IMR-90 (cell line): ENCODE data around the gene COL4A2. TPM values are rescaled to one million over a fixed set of nuclear protein-coding genes. Genes with fewer than 3 reads are reported as not detected.

Experiments used
- ATAC-seq: fragments of 200-7000 bp; cut with Tn5 transposase; 2 replicates; pipeline ENCODE4 v1.9.1; 2020; ENCODE audit warnings: low read depth, mild to moderate bottlenecking, moderate library complexity
- BruUV-seq: library from RNA; stranded (reverse); fragments of 400-500 nt; replicated peaks from 2 replicates; lab custom pipeline; 2021; lab: Mats Ljungman, UMichigan
- CTCF ChIA-PET: fragments of 300-600 bp; formaldehyde crosslinking; extraction: SDS; loops from one replicate; lab custom pipeline; 2021; ENCODE audit warnings: antibody characterized with exemption; lab: Yijun Ruan, JAX
- POLR2A ChIA-PET: fragments of 300-600 bp; sonication (Branson Sonifier 250); formaldehyde crosslinking; loops from one replicate; lab custom pipeline; 2022; ENCODE audit warnings: antibody characterized with exemption; ENCODE audit not compliant: unreplicated experiment; lab: Charles Lee
- DNase-seq: peaks from one replicate; pipeline ENCODE4 v3.0.0; 2013
- H2AFZ ChIP-seq: replicated peaks from 2 replicates; pipeline ENCODE3; 2013; ENCODE audit warnings: low read length, mild to moderate bottlenecking; ENCODE audit not compliant: poor library complexity
- H2AK5ac ChIP-seq: 2 replicates; pipeline ENCODE4 v1.6.1; 2013; ENCODE audit warnings: low read depth, low read length, inconsistent platforms
- H2AK9ac ChIP-seq: replicated peaks from 2 replicates; pipeline ENCODE3; 2013; ENCODE audit warnings: mild to moderate bottlenecking, low read depth, low read length, moderate library complexity; ENCODE audit not compliant: poor library complexity
- H2BK120ac ChIP-seq: 2 replicates; pipeline ENCODE4 v1.6.1; 2013; ENCODE audit warnings: low read depth, low read length, inconsistent platforms
- H2BK15ac ChIP-seq: 3 replicates; pipeline ENCODE4 v1.6.1; 2013; ENCODE audit warnings: low read depth, low read length, inconsistent platforms
- H2BK20ac ChIP-seq: 2 replicates; pipeline ENCODE4 v1.6.1; 2013; ENCODE audit warnings: low read depth, mild to moderate bottlenecking, inconsistent platforms, low read length, moderate library complexity
- H2BK5ac ChIP-seq: 2 replicates; pipeline ENCODE4 v1.6.1; 2013; ENCODE audit warnings: mild to moderate bottlenecking, low read depth, low read length, inconsistent platforms; ENCODE audit not compliant: poor library complexity, severe bottlenecking
- H3K14ac ChIP-seq: replicated peaks from 2 replicates; pipeline ENCODE4 v1.6.1; 2013; ENCODE audit warnings: low read depth, low read length, inconsistent platforms
- H3K18ac ChIP-seq: 2 replicates; pipeline ENCODE4 v1.6.1; 2013; ENCODE audit warnings: low read depth, low read length, control low read depth
- H3K23ac ChIP-seq: 2 replicates; pipeline ENCODE4 v1.6.1; 2013; ENCODE audit warnings: low read depth, low read length, inconsistent platforms
- H3K27ac ChIP-seq: 2 replicates; pipeline ENCODE4 v1.5.1; 2013; ENCODE audit warnings: mild to moderate bottlenecking, control low read depth, low read length; ENCODE audit not compliant: insufficient read depth
- H3K27me3 ChIP-seq: 2 replicates; pipeline ENCODE4 v1.6.1; 2013; ENCODE audit warnings: low read length; ENCODE audit not compliant: control insufficient read depth, insufficient read depth
- H3K36me3 ChIP-seq: 2 replicates; pipeline ENCODE4 v1.6.1; 2013; ENCODE audit warnings: low read length, mixed read lengths; ENCODE audit not compliant: control insufficient read depth, insufficient read depth
- H3K4ac ChIP-seq: 2 replicates; pipeline ENCODE4 v1.6.1; 2013; ENCODE audit warnings: low read depth, low read length, inconsistent platforms
- H3K4me1 ChIP-seq: 2 replicates; pipeline ENCODE4 v1.6.1; 2013; ENCODE audit warnings: low read length, mixed read lengths; ENCODE audit not compliant: control insufficient read depth, insufficient read depth
- H3K4me2 ChIP-seq: 2 replicates; pipeline ENCODE4 v1.6.1; 2013; ENCODE audit warnings: low read depth, mild to moderate bottlenecking, control low read depth, low read length, moderate library complexity
- H3K4me3 ChIP-seq: 2 replicates; pipeline ENCODE4 v1.5.1; 2013; ENCODE audit warnings: low read depth, mild to moderate bottlenecking, control low read depth, low read length, moderate library complexity; ENCODE audit not compliant: insufficient read depth
- H3K56ac ChIP-seq: 2 replicates; pipeline ENCODE4 v1.6.1; 2013; ENCODE audit warnings: low read length, inconsistent platforms; ENCODE audit not compliant: insufficient read depth; ENCODE audit errors: extremely low read depth
- H3K79me1 ChIP-seq, 2 experiments: 2 replicates each; pipeline ENCODE4 v1.6.1; 2013; ENCODE audit warnings: low read length in 2 of 2, inconsistent platforms in 1 of 2, low read depth in 1 of 2
- H3K9ac ChIP-seq: 2 replicates; pipeline ENCODE4 v1.6.1; 2013; ENCODE audit warnings: low read depth, low read length, control low read depth
- H3K9me1 ChIP-seq: 2 replicates; pipeline ENCODE4 v1.6.1; 2013; ENCODE audit warnings: low read length, inconsistent platforms; ENCODE audit not compliant: insufficient read depth
- H3K9me3 ChIP-seq: 2 replicates; pipeline ENCODE4 v1.6.1; 2013; ENCODE audit warnings: low read length; ENCODE audit not compliant: control insufficient read depth, insufficient read depth
- H4K20me1 ChIP-seq: 2 replicates; pipeline ENCODE4 v1.6.1; 2013; ENCODE audit warnings: low read length, inconsistent platforms; ENCODE audit not compliant: insufficient read depth
- H4K5ac ChIP-seq: 2 replicates; pipeline ENCODE4 v1.6.1; 2013; ENCODE audit warnings: mild to moderate bottlenecking, low read depth, low read length, control low read depth
- H4K8ac ChIP-seq, 2 experiments: 2 replicates each; pipeline ENCODE4 v1.6.1; 2013; ENCODE audit warnings: low read depth in 2 of 2, low read length in 2 of 2, control low read depth in 1 of 2, inconsistent platforms in 1 of 2
- H4K91ac ChIP-seq: 2 replicates; pipeline ENCODE4 v1.6.1; 2013; ENCODE audit warnings: low read depth, low read length, inconsistent platforms; ENCODE audit not compliant: insufficient read depth
- BHLHE40 ChIP-seq: fragments of 150-350 bp; IDR thresholded peaks from 2 replicates; pipeline ENCODE4 v1.6.1; 2016; ENCODE audit warnings: mild to moderate bottlenecking, low read depth, low read length
- CEBPB ChIP-seq: IDR thresholded peaks from 2 replicates; pipeline ENCODE4 v1.6.1; 2012; ENCODE audit warnings: low read depth, low read length, improper control_type of control experiment
- CHD1 ChIP-seq: IDR thresholded peaks from 2 replicates; pipeline ENCODE4 v1.6.1; 2012; ENCODE audit warnings: low read depth, low read length, improper control_type of control experiment
- ELK1 ChIP-seq: fragments of 150-350 bp; IDR thresholded peaks from 2 replicates; pipeline ENCODE4 v1.6.1; 2016; ENCODE audit warnings: low read depth, mild to moderate bottlenecking, low read length, moderate library complexity, borderline replicate concordance
- FOS ChIP-seq: fragments of 150-350 bp; IDR thresholded peaks from 2 replicates; pipeline ENCODE4 v1.6.1; 2016; ENCODE audit warnings: low read depth, low read length
- MAFK ChIP-seq: IDR thresholded peaks from 2 replicates; pipeline ENCODE4 v1.6.1; 2012; ENCODE audit warnings: low read depth, low read length, improper control_type of control experiment
- MAZ ChIP-seq: IDR thresholded peaks from 2 replicates; pipeline ENCODE4 v1.6.1; 2012; ENCODE audit warnings: low read depth, mild to moderate bottlenecking, low read length, improper control_type of control experiment, moderate library complexity, borderline replicate concordance
- MXI1 ChIP-seq: IDR thresholded peaks from 2 replicates; pipeline ENCODE4 v1.6.1; 2012; ENCODE audit warnings: low read depth, mild to moderate bottlenecking, low read length, moderate library complexity, borderline replicate concordance
- NFE2L2 ChIP-seq: fragments of 150-350 bp; IDR thresholded peaks from 2 replicates; pipeline ENCODE4 v1.6.1; 2016; ENCODE audit warnings: low read depth, mild to moderate bottlenecking, low read length
- POLR2A ChIP-seq: IDR thresholded peaks from 2 replicates; pipeline ENCODE4 v1.6.1; 2012; ENCODE audit warnings: mild to moderate bottlenecking, low read depth, low read length
- RAD21 ChIP-seq: IDR thresholded peaks from 2 replicates; pipeline ENCODE4 v1.6.1; 2012; ENCODE audit warnings: low read length, improper control_type of control experiment
- RCOR1 ChIP-seq: IDR thresholded peaks from 2 replicates; pipeline ENCODE4 v1.6.1; 2012; ENCODE audit warnings: mild to moderate bottlenecking, low read length, improper control_type of control experiment; ENCODE audit not compliant: insufficient replicate concordance
- RFX5 ChIP-seq: IDR thresholded peaks from 2 replicates; pipeline ENCODE4 v1.8.0; 2012; ENCODE audit warnings: low read depth, mild to moderate bottlenecking, low read length, moderate library complexity
- SMC3 ChIP-seq: fragments of 150-350 bp; IDR thresholded peaks from 2 replicates; pipeline ENCODE4 v1.6.1; 2016; ENCODE audit warnings: low read depth, mild to moderate bottlenecking, antibody characterized with exemption, low read length, moderate library complexity
- WGBS, 2 experiments: methylation state at CpG; one replicate each; pipeline versions ENCODE4 v1.1.5 to v1.1.7; 2013; ENCODE audit warnings: missing lambda C conversion rate in 2 of 2; ENCODE audit not compliant: insufficient read length in 1 of 2; ENCODE audit errors: extremely low coverage in 2 of 2; 5-methylcytosine and 5-hydroxymethylcytosine counted together
- dilution Hi-C: fragments of 300-500 bp; cut with HindIII; formaldehyde crosslinking; loops from one replicate; pipeline ENCODE4 v1.14.3; 2018; ENCODE audit warnings: low sequenced_read_pairs; ENCODE audit not compliant: unreplicated experiment
- in situ Hi-C: fragments of 300-500 bp; cut with MboI; formaldehyde crosslinking; loops from 3 replicates; pipeline ENCODE4 v1.14.3; 2019; ENCODE audit warnings: low sequenced_read_pairs, inconsistent platforms, mixed read lengths
- intact Hi-C: fragments of 100-400 bp; cut with micrococcal nuclease; formaldehyde crosslinking; loops from 2 replicates; pipeline ENCODE4 v1.10.0; 2022
- polyA plus RNA-seq, 3 experiments: library from polyadenylated mRNA; depleted of rRNA; stranded (reverse); fragments of >200 nt; gene quantifications; 2 replicates each; pipeline ENCODE4 v1.2.3, GENCODE V29; 2012; ENCODE audit warnings: low replicate concordance in 1 of 3
- total RNA-seq: library from RNA; depleted of rRNA; stranded (reverse); fragments of >200 nt; gene quantifications from 2 replicates; pipeline ENCODE4 v1.2.3, GENCODE V29; 2012
- TF ChIP-seq, protein P1 (sequence below): fragments of 150-350 bp; IDR thresholded peaks from 2 replicates; pipeline ENCODE4 v1.6.1; 2017; ENCODE audit warnings: mild to moderate bottlenecking, antibody characterized with exemption, low read length, low read depth
- TF ChIP-seq, protein P2 (sequence below): conservative IDR thresholded peaks from 2 replicates; pipeline ENCODE4 v1.5.1; 2012; ENCODE audit warnings: mild to moderate bottlenecking, low read depth, low read length, improper control_type of control experiment

Gene COL4A2
- total and polyA plus RNA-seq, 2 of the 4 experiments (the other 2 are of a cell fraction): 90.7 to 457 TPM

DNA sequence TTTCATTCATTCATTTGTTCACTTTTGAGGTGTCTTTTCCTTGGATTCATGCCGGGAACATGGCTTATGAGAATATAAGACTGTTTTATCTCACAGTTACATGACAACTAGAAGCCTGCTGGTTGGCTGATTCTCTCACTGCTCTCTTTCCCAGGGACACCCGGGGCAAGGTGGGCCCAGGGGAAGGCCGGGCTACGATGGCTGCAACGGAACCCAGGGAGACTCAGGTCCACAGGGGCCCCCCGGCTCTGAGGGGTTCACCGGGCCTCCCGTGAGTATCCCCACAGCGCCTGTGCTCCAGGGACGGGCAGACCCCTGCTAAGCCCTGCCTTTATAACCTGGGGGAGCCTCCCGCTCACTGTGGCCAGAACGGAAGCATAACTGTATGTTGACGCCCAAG lies 121.2 kb downstream of the COL4A2 start:
- H3K27me3 ChIP-seq: no peaks in the 10 kb centered on the region
- H3K4me3 ChIP-seq: no peak overlapping the region
- DNase-seq (no peak), ATAC-seq (no peak)
- ChIA-PET POLR2A (no interaction called here), CTCF (no interaction called here)
- no peak overlapping the region for H4K91ac ChIP-seq
- no peak overlapping the region for H2BK120ac ChIP-seq
- H3K4me1 ChIP-seq: peaks cover 8% of the 10 kb centered on the region
- no peak overlapping the region for H3K14ac ChIP-seq
- H3K23ac ChIP-seq: no peak overlapping the region
- peaks cover 5 to 50% of the 10 kb centered on the region in 2 experiments for H3K79me1 ChIP-seq
- H2AFZ ChIP-seq: no peak overlapping the region
- no peak overlapping the region for H2BK20ac ChIP-seq
- H3K4me2 ChIP-seq: no peak overlapping the region
- H3K56ac ChIP-seq: no peak overlapping the region
- peaks cover 23% of the 10 kb centered on the region for H3K9me1 ChIP-seq
- H3K18ac ChIP-seq: no peak overlapping the region
- H2AK5ac ChIP-seq: no peak overlapping the region
- H3K4ac ChIP-seq: no peak overlapping the region
- H2BK15ac ChIP-seq: no peak overlapping the region
- 100% methylated on average over 2 of the region's 13 CpGs; no CpG with 5 or more reads in 1 of the 2 experiments for WGBS, 2 experiments
- H2BK5ac ChIP-seq: no peak overlapping the region
- H4K8ac ChIP-seq: no peak overlapping the region
- H3K36me3 ChIP-seq: peaks cover 51% of the 10 kb centered on the region
- dilution Hi-C loops (no loop called here), intact Hi-C loops (no loop called here), in situ Hi-C loops (no loop called here)
- H3K27ac ChIP-seq: no peak overlapping the region
- H3K9me3 ChIP-seq: no peaks in the 10 kb centered on the region
- no peak overlapping the region for H2AK9ac ChIP-seq
- no TSS peak for BruUV-seq
- H3K9ac ChIP-seq: no peak overlapping the region
- H4K20me1 ChIP-seq: peaks cover 18% of the 10 kb centered on the region
- no peak for TF ChIP-seq RAD21
- no peak for TF ChIP-seq MXI1
- TF ChIP-seq CHD1: no peak
- no peak for TF ChIP-seq SMC3
- TF ChIP-seq RFX5: no peak
- no peak for TF ChIP-seq MAZ
- TF ChIP-seq MAFK: no peak
- TF ChIP-seq NFE2L2: no peak
- TF ChIP-seq RCOR1: no peak
- TF ChIP-seq BHLHE40: no peak
- no peak for TF ChIP-seq CEBPB
- TF ChIP-seq, protein P1, sequence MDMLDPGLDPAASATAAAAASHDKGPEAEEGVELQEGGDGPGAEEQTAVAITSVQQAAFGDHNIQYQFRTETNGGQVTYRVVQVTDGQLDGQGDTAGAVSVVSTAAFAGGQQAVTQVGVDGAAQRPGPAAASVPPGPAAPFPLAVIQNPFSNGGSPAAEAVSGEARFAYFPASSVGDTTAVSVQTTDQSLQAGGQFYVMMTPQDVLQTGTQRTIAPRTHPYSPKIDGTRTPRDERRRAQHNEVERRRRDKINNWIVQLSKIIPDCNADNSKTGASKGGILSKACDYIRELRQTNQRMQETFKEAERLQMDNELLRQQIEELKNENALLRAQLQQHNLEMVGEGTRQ: no peak
- no peak for TF ChIP-seq POLR2A
- TF ChIP-seq FOS: no peak
- no peak for TF ChIP-seq ELK1
- TF ChIP-seq, protein P2, sequence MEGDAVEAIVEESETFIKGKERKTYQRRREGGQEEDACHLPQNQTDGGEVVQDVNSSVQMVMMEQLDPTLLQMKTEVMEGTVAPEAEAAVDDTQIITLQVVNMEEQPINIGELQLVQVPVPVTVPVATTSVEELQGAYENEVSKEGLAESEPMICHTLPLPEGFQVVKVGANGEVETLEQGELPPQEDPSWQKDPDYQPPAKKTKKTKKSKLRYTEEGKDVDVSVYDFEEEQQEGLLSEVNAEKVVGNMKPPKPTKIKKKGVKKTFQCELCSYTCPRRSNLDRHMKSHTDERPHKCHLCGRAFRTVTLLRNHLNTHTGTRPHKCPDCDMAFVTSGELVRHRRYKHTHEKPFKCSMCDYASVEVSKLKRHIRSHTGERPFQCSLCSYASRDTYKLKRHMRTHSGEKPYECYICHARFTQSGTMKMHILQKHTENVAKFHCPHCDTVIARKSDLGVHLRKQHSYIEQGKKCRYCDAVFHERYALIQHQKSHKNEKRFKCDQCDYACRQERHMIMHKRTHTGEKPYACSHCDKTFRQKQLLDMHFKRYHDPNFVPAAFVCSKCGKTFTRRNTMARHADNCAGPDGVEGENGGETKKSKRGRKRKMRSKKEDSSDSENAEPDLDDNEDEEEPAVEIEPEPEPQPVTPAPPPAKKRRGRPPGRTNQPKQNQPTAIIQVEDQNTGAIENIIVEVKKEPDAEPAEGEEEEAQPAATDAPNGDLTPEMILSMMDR: no peak
- no peak overlapping the region for H4K5ac ChIP-seq
